ENCODE measurements around the gene AQP9.
A peak's percentile ranks its signal among the peaks of the same experiment; 100 is the strongest.
"Not testable (repeated sequence)": the region's sequence is repeated elsewhere in the genome, so short reads cannot be mapped to it uniquely, and the experiment has no call there.

The AQP9 gene

DNA sequence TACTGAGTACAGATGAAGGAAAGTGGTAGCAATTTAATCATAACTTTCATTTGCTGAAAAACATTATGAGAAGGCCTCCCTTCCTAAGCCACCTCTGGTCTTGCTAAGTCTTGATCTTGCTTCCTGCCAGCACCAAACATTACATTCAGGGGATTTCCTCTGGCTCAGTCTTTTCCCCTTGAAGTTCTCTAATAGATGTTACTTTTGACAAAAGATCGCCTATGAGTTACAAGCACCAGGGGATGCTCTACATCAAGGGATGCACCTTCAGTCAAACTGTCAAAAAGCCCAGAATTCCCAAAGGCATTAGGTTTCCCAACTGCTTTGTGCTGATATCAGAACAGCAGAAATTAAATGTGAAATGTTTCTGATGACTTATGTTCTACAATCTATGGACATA is 47.3 kb downstream of the AQP9 start:
- DNase-seq, result no peak

DNA sequence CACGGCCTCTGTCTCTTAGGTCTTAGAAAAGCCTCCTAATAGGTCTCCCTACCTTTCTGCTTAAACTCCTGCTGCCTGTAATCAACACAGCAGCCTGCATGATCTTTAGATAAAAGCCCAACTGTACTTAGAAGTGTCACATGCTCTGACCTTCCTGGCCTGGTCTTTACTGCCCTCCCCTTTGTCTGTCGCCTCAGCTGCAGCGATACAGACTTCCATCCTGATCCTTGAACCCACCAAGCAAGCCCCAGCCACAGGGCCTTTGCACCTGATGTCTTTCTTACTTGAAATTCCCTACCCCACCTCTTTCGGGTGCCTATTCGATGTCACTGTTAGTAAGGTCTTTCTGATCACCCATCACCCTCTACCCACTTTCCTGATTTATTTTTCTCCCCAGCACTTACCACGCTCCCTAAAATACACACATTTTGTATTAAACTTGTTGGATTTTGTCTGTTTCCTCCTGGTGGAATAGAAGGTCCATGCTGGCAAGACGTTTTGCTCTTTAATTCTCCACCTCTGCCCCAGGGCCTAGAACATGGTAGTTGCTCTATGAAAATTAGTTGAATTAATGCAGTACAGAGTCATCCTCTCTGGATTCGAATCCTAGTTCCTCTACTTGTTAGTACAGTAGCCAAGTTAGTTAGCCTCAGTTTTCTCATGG is 51.1 kb downstream of the AQP9 start:
- no peak for DNase-seq

DNA sequence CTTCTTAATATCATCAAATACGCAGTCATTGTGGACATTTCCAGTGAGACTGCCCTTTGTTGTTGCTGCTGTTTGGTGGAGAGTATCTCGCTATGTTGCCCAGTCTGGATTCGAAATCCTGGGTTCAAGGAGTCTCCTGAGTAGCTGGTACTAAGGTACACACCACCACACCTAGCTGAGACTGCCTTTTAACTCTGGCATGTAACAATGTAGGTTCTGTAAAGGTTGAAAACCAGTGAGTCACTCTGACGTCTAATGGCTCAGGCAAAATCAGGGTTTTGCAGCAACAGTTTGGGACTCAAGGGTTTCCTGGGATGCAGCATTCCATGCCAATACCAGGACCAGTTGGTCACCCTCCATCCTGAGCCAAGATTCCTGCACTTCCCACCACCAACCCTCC is 52.2 kb downstream of the AQP9 start:
- DNase-seq, result no peak

DNA sequence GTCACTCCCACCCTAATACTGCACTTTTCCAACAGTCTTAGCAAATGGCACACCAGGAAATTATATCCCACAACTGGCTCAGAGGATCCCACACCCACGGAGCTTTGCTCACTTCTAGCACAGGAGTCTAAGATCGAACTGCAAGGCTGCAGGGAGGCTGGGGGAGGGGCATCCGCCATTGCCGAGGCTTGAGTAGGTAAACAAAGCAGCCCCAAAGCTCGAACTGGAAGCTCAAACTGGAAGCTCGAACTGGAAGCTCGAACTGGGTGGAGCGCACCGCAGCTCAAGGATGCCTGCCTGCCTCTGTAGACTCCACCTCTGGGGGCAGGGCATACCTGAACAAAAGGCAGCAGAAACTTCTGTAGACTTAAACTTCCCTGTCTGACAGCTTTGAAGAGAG is 55.5 kb downstream of the AQP9 start:
- not testable (repeated sequence) for DNase-seq

DNA sequence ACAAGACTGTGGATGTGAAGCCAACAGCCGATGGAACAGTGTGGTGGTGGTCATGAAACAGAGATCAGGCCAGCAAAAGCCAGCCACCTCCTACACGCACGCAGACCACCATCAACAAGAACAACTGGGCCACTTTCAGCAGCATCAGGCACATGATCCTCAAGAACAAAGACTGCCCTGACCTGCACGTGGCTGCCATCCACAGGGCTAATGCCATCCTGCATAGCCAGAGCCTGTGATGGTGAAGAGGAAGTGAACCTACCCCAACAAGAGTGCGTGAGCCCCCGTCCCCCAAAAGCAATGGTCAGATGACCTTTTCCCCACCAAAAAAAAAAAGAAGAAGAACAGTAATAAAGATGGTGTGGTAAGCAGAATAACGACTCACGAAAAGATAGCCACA is 62.6 kb downstream of the AQP9 start:
- DNase-seq, result no peak

DNA sequence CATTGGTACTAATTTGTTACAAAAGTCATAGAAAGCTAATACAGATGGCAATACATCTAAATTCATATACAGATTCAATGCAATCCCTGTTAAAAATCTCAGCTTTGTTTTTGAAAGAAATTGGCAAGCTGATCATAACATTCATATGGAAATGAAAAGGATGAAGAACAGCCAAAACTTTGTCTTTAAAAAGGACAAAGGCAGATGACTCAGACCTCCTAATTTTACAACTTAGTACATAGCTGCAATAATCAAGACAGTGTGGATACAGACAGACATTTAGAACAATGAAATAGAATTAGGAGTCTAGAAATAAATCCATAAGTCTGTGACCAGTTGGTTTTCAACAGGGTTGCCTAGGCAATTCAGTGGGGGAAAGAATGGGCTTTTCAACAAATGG is 63.3 kb downstream of the AQP9 start:
- no peak for DNase-seq

DNA sequence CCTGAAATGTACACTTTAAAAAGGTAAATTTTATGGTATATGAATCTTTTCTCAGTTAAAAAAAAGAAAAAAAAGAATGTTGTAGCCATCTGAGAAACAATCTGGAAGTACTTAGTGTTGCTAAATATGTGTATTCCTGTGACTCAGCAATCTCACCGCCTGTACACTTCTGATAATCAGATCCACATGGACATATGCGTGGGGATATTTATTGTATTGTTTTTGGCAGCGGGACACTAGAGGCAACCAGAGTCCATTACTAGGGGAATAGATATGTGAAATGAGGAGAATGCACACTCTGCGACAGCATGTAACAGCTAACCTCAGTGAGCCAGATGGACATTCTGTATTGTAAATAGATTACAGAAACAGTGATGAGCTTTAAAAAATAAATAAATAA is 65.4 kb downstream of the AQP9 start:
- no peak for DNase-seq

DNA sequence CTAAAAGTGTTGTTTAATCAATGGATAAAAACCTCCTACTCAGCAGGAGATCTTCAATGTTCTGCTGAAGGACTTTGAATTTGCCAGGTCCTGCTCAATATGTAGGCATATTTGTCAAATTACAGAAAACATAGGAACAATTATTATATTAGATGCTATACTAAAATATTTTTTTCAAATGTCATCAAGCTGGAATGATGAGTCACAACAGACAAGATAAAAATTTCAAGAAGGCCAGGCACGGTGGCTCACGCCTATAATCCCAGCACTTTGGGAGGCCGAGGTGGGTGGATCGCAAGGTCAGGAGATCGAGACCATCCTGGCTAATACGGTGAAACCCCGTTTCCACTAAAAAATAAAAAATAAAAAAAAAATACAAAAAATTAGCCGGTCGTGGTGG is 68.0 kb downstream of the AQP9 start:
- no peak for DNase-seq

DNA sequence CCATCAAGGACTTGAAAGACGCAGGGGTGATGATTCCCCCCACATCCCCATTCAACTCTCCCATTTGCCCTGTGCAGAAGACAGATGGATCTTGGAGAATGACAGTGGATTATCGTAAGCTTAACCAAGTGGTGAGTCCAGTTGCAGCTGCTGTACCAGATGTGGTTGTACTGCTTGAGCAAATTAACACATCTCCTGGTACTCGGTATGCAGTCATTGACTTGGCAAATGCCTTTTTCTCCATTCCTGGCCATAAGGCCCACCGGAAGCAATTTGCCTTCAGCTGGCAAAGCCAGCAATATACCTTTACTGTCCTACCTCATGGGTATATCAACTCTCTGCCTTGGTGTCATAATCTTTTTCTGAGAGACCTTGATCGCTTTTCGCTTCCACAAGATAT is 70.0 kb downstream of the AQP9 start:
- DNase-seq, result not testable (repeated sequence)

DNA sequence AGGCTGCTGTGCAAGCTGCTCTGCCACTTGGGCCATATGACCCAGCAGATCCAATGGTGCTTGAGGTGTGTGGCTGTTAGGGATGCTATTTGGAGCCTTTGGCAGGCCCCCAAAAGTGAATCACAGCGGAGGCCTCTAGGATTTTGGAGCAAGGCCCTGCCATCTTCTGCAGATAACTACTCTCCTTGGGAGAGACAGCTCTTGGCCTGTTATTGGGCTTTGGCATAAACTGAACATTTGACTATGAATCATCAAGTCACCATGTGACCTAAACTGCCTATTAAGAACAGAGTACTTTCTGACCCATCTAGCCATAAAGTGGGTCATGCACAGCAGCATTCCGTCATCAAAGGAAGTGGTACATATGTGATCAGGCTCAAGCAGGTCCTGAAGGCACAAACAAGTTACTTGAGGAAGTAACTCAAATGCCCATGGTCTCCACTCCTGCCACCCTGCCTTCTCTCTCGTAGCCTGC is 70.9 kb downstream of the AQP9 start:
- DNase-seq, result not testable (repeated sequence)

DNA sequence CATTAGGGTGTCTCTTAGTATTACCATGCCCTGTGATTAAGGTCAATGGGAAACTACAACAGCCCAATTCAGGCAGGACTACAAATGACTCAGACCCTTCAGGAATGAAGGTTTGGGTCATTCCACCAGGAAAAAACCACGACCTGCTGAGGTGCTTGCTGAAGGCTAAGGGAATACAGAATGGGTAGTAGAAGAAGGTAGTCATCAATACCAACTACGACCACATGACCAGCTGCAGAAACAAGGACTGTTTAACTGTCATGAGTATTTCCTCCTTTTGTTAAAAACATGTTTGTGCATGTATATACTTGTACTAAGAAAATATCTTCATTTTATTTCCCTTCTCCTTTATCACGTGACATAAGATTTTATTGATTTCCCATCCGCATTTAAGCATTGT is 71.8 kb downstream of the AQP9 start:
- DNase-seq, result not testable (repeated sequence)

DNA sequence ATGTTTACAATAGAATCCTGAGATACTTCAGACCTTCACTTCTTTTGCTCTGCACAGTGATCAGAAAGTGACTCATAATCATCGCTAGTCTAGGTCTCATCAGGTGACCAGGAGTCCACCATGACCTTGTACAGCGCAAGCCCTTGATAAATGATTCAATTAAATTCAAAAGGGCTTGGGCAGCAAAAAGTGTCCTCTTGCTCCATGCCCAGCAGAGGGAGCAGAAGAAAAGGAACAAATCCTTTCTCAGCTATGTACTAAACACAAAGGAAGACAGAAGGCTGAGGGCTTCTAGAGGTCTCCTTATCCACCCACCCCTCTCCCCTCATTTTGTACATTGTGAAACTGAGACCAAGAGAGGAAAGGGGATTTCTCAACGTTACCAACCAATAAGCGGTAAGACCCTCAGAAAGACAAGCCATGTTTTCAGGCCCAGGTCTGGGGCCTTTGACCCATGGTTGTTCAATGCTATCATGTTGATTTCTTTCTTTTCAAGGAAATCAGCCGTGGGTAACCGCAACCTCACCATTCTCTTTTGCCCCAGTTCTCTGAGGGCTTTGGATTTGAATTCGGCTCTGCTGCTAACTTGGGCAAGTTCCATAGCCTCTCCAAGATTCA is 74.8 kb downstream of the AQP9 start:
- no peak for DNase-seq

DNA sequence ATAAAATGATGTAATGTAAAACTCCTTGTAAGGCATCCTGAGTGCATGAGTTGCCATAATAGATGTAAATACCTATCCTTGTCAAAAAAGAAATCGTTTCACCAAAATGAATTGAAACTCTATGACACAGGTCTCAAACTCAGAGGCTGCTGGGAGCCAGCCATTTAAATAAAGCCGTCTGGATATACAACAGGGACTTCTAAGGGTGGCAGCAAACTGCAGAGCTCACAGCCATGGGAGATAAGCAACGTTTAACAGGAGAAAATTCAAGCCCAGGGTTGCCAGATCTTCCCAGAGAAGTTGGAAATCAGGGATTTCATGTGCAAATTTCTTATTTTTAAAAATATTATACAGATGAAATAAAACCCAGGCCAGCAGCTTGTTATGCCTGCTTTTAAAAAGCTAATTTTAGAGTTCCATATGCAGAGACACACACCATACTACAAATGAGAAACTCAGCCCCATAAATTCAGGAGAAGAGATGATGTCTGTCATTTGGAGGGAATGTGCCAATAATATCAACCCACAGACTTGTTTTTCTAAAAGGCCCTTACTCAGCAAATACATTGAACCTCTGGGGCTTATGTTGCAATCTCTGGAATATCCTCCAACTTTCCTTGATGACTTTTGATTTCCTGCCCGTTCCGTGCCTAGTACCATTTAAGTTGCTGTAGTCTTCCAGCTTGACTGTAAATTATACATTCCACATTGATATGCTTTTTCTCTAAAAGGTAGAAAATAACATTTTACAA is 75.6 kb downstream of the AQP9 start:
- no peak for DNase-seq

DNA sequence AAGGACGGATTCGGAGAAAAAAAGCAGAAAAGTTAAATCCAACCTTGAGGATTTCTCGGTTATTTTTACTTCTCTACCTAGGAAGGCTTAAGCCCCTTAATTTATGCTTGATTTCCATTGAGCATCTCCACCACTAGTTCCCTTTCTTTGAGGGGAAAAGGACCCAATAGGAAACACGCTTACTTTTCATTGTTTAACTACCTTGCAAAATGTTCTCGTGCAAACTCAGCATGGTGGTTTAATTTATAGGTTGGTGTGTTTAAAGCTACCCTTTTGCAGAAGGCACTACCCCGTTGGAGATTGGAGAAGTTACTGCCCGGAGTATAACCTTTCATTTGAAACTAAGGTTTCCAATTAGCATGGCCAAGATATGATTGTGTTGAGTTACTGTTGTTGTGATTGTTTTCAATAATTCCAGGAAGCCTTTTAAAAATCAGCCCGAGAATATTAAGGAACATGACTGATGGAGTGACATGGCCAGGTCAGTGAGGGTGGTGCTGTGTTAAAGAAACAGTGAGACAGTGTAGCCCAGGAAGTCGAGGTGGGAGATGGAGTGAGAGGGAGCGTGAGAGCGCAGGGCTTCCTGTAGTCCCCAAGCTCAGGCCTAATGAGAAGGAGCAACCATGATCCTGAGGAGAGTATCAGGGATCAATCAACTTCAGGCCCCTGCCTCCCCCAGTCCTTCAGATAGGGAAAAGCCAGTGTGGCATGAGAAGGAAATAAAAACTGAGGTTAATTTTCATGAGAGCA is 76.6 kb downstream of the AQP9 start:
- no peak for DNase-seq

DNA sequence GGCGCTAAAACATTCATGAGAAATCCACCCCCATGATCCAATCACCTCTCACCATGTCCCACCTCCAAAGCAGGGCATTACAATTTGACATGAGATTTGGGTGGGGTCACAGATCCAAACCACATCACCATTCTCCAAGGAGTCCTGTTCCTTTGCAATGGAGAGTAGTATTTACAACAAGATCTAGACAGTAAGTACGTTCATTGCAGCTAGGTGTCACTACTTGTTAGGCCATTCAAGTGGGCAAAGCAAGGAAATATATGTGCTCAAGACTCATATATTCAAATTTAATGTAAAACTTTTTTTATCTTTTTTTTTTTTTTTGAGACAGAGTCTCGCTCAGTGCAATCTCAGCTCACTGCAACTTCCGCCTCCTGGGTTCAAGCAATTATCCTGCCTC is 79.3 kb downstream of the AQP9 start:
- DNase-seq, result no peak

DNA sequence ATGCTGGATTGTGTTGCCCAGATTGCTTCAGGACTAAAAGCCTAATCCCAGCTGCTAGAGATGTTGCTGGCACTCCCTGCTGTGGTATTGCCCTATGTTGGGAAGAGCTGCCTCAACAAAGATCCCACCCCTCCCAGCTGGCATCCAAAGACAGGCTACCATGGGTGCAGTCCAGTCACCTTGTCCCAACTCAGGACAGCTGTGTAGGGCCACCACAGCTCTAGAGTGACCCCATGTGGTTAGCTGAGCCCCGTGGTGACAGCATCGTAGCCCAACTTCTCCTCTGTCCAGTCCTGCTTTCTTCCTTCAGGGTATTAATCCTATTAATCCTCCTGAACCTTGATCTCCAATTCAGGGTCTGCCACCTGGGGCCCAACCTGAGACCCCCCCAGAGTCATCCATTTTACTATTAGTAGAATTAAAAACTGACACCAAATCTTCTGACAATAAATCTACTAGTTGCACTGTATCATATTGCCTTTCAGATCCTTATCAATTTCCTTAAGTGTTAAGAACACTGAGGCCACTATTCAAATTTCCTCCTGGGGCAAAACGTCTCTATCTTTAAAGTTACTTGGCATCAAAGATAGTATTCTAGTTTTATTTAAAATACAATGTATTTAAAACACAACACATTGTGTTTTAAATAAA is 83.5 kb downstream of the AQP9 start:
- DNase-seq, result no peak

DNA sequence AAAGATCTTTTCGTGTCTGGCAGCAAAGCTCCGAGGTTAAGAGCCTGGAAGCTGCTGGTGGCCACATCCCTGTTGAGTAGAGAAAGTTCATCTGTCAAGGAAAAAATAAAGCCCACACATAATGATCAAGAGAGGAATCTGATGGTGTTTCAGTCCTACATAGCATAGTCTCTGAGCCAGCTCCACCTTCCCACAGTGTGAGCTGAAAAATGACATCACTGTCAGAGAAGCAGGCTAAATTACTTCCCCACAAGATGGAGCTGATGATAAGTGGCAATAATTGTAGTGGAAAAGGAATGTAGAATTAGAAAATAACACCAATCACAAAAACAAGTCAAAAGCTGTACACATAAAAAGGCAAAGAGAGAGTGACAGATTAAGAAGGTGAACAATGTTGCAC is 84.5 kb downstream of the AQP9 start:
- DNase-seq, result no peak

DNA sequence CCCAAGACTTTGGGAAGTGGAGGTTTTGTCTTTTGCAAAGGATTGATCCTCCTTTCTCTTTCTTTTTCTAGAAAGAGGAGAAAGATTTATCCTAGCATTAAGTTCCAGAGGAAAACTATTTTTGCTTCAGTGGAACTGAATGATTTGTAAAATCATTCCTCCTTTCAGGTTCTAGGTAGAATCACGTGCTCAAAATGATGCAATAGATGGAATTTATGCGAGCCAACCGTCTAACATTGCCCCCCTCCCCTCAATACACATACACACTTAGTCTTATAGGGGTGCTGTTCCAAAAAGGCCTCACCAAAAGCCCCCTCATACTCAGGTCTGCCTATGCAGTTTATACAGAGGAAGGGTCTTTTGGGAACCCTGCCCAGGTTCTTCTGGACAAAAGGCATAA is 85.3 kb downstream of the AQP9 start:
- DNase-seq, result no peak

DNA sequence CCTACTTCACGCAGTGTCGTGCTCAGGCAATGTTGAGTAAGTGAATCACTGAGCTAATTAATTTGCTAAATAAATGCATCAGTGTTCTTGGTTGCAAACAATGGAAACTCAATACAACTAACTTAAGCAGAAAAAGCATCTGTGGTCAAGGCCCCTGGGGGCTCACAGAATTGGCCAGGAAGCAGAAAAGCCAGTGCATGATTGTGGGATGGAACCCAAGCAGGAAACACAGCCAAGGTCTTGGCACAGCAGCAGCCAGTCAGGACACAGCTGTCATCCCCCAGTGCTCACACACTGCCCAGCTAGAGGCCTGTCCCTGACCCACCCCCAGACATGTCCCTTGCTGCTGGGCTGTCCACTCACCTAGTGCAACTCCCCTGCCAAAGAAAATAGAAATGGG is 85.9 kb downstream of the AQP9 start:
- no peak for DNase-seq

DNA sequence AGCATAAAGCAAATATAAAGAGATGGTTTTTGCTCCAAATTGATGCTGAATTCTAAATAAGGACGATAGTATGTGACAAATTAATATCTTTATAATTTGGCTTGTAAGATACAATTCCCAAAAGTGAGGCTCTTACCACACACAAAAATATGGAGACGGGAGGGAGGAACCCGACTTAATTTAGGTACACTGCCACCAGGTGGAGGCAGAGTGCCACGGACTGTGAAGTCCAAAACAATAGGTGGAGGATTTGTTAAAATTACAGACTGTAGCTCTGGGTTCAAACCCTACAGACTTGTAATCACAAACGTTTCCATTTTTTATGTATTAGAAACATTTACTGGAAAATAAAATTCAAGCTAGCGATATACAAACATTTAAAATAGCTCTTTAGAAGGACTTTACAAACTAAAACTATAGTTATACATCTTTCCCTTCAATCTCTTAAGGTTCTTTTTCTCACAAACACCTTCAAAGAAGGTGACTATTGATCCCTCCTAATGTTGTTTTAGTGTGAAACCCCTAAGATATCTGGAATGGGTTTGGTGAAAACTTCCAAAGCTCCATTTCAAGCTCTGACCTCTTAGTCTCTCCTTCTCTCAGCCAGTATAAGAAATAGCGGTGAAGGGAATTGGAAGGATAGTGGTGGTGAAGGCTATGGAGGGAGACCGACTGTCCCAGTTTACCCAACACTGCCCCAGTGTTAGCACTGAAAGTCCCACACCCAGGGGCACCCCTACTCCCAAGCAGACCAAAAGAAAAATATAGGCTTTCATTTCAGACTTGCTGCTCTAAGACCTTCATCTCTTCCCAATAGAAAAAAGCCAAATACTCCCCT is 89.7 kb downstream of the AQP9 start:
- peak; percentile 50 for DNase-seq

DNA sequence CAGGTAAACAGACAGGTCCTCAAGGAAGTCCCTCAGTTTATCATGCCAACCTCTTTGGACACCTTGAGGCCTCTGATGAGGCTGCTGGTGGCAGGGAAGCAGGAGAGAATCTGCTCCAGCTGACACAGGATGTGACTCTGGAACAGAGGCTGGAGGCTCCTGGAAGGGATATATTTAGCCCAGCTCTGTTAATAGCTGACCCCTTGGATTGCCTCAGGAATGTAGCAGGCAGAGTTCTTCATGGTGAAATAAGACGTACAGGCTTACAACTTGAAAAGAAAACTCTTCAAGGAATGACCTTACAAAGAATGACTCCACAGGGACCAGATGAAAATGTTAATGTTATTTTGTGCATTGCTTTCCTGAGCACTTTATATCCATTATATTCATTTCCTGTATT is 90.5 kb downstream of the AQP9 start:
- no peak for DNase-seq

DNA sequence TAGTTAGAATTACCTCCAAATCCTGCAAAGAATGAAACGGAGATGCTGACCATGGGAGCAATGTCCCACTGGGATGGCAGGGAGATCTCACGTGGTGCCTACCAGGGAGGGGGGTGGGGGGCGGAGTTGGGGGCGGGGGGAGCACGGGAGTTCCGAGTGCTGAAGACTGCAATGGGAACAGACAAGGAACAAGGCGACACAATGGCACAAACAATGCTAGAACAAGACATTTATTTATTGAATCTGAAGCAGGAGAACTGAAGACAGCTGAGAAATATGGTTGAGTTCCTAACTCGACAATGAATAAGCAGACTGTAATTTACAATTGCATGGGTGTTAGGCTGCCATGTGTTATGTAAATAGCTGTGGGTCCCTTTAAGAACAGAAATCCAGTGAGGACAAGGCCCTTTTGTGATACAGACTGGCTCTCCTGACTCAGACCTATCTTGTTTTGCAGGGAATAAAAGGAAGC is 91.2 kb downstream of the AQP9 start:
- DNase-seq, result no peak
